AG08396 (cell line): Measurements from ENCODE around the gene ARPC4.

Experiments used
- DNase-seq: peaks from one replicate; pipeline ENCODE4 v3.0.0; 2012; ENCODE audit warnings: low spot score, mixed read lengths

Gene ARPC4

GRCh38 chr3:9855594-9855993 is 62.7 kb downstream of the ARPC4 start:
- DNase-seq: no peak
